NOMO-1 treated with dmso at 0.1 percent for 144 hours (cell line): Measurements from ENCODE around the gene CNBP.
"Not testable (repeated sequence)": the region's sequence is repeated elsewhere in the genome, so short reads cannot be mapped to it uniquely, and the experiment has no call there.

Source experiments
- DNase-seq: peaks from one replicate; lab custom pipeline; 2025; ENCODE audit not compliant: unreplicated experiment; lab: John Stamatoyannopoulos, UW

The CNBP gene

GRCh38 chr3:129185783-129186182, 2.1 kb upstream of the CNBP start:
- no peak for DNase-seq

DNA sequence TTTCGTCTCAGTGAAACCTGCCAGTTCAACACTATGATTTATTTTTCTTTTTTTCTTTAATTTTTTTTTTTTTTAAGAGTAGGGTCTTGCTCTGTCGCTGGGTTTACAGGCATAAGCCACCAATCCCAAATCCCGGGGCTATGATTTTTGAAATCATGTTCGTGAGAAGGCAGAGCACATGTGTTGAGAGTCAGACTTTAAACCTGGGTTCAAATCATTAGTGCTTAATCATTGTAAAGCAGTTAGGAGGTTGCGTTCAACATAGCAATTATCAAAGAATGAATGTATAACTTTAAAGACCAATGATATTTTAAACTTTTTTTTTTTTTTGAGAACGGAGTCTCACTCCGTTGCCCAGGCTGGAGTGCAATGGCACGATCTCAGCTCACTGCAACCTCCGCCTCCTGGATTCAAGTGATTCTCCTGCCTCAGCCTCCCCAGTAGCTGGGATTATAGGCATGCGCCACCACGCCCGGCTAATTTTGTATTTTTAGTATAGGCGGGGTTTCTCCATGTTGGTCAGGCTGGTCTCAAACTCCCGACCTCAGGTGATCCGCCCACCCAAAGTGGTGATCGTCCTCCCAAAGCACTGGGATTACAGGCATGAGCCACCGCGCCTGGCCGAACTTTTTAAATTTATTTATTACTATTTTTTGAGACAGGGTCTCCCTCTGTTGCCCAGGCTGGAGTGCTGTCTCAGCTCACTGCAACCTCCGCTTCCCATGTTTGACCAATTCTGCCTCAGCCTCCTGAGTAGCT, 1.3 kb upstream of the CNBP start:
- not testable (repeated sequence) for DNase-seq

GRCh38 chr3:129184396-129184657, 631 bp upstream of the CNBP start:
- DNase-seq: no peak

GRCh38 chr3:129182390-129183185, 1.1 kb downstream of the CNBP start:
- no peak for DNase-seq

GRCh38 chr3:129181819-129182218, 1.9 kb downstream of the CNBP start:
- no peak for DNase-seq

DNA sequence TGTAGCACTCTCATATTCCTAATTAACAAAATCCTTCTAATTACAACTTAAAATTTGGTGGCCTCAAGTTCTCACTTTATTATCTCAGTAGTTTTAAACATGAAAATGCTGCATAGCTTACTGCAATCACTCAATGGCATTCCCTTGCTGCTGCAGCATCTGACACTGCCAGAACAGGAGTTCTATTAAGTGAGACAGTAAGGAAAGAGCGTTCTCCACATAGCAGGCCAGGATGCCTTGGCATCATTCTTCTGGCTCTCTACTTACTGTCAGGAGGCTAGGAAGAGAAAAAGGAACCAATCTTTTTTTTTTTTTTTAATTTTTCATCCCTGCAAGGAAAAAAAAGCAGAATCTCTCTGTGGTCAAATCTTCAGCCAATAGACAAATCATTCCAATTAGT, 3.2 kb downstream of the CNBP start:
- DNase-seq: no peak

DNA sequence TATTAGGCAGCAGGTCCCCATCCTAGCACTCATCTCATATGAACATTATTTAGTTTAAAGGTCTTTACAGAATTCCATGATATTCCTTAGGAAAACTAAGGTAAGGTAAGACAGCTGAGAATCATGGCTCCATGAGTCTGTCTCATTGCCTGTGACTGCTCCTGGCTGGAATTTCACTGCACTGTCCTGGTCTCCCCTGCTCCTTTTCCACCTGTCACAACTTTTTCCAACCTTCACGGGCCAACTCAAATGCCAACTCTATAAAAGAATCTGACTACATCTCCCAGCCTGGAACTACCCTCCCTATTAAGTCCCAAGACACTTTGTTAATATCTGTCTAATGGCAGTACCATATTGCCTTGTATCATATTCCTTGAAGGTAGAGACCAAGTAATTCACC, 7.6 kb downstream of the CNBP start:
- no peak for DNase-seq

DNA sequence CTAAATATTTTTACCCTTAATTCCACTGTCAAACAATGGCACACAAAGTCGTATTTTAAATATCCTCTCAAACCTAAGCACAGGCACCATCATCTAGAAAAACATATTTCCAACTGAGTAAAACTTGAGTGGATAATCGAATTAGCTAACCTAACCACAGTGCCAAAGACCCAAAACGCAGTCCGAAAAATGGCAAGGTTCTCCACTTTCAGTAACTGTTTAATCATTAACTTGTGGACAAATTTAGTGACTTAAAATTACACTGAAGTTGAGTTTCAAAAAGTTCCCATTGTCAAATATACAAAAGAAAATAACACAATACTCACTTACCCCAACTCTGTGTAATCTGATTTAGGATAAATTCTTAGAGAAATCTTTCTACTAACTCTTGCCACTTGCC, 10.0 kb downstream of the CNBP start:
- DNase-seq: no peak

DNA sequence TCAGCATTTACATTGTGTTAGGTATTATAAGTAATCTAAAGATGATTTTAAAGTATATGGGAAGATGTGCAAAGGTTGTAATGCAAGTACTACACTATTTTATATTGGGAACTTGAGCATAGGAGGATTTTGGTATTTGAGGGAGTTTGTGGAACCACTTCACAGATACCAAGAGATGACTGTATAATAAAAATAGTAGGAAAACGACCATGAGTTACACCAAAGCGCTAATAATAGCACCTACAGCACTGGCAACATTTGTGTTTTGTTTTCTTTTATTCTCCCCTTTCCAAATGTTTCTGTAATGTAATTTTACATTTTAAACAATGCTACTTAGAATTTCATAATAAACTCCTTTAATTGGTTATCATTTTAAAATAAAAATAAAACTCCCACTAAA, 10.5 kb downstream of the CNBP start:
- no peak for DNase-seq

DNA sequence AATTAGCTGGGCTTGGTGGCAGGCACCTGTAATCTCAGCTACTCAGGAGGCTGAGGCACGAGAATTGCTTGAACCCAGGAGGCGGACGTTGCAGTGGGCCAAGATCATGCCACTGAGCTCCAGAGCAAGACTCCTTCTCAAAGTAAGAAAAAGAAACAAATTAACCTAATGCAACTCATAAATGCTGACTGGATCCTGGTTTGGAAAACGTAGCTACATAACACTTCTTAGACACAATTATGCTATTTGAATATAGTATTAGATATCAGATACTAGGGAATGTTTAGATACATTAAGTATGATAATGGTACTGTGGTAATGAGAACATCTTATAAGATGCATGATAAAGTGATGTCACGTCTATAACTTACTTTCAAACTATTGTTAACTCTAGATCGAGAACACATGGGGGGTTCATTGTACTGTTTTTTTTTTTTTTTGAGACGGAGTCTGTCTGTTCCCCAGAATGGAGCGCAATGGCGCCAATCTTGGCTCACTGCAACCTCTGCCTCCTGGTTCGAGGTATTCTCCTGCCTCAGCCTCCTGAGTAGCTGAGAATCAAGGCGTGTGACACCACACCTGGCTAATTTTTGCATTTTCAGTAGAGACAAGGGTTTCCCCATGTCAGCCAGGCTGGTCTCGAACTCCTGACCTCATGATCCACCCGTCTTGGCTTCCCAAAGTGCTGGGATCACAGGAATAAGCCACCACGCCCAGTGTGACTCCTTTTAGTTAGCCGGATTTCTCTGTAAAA, 16.9 kb downstream of the CNBP start:
- DNase-seq: no peak

DNA sequence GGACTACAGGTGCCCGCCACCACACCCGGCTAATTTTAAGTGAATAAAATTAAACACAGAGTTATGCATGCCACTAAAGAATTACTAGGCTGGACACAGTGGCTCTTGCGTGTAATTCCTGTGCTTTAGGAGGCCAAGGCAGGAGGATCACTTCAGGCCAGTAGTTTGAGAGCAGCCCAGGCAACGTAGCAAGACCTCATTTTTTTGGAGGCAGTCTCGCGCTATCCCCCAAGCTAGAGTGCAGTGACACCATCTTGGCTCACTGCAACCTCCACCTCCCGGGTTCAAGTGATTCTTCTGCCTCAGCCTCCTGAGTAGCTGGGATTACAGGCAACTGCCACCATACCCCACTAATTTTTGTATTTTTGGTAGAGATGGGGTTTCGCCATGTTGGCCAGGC, 18.1 kb downstream of the CNBP start:
- DNase-seq: not testable (repeated sequence)

DNA sequence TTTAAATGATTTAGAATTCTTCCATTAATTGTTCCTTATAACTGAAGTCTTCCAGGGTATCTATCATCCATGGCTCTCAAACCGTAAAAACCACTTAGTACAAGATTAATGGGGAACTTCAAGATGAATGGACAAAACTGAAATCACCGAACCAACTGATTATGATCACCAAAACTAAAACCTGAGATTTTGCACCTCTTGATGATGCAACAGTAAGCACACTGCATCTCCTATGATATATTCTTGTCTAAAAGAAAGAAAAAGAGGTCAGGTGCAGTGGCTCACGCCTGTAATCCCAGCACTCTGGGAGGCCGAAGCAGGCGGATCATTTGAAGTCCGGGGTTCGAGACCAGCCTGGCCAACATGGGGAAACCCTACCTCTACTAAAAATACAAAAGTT, 19.2 kb downstream of the CNBP start:
- no peak for DNase-seq

- no peak for DNase-seq
Measured at GRCh38 chr3:129162729-129163579, 20.7 kb downstream of the CNBP start.

DNA sequence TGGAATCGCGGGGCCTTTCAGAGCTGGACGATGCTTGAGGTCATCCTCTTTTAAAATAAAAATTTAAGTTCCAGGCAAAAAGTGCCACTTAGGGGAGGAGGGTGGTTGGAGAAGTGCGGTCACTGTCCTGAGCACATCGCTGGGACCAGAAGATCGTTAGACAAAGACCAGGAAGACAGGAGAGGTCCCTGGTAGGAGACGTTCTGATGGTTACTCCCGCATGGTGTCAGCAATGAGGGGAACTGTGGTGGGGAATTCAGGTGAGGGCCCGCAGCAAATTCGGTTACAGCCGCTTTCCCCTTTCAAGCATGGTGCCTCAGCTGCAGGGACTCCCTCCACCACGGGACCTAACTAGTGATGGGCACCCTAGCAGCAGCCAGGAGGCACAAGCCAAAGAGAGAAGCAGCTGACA, 21.8 kb downstream of the CNBP start:
- no peak for DNase-seq

- peak; percentile 99 for DNase-seq
Measured at GRCh38 chr3:129160891-129161859, 22.5 kb downstream of the CNBP start, which contains the start of gene ISY1. ISY1 (minus strand) TSS chr3:129161063; CDS start chr3:129160975, 88 bp downstream.

DNA sequence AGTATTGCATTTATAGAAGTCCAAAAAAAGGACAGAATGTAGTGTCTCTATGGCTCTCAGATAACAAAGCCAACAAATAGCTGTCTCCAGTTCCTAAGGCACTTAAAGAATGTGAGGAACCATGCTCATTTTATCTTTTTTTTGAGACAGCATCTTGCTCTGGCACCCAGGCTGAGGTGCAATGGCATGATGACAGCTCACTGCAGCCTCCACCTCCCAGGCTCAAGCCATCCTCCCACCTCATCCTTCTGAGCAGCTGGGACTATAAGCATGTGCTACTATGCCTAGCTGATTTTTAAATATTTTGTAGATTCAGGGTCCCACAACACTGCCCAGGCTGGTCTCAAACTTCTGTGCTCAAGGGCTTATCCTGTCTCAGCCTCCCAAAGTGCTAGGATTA, 38.9 kb downstream of the CNBP start:
- no peak for DNase-seq

GRCh38 chr3:129141011-129141410, 42.7 kb downstream of the CNBP start:
- DNase-seq: not testable (repeated sequence)

DNA sequence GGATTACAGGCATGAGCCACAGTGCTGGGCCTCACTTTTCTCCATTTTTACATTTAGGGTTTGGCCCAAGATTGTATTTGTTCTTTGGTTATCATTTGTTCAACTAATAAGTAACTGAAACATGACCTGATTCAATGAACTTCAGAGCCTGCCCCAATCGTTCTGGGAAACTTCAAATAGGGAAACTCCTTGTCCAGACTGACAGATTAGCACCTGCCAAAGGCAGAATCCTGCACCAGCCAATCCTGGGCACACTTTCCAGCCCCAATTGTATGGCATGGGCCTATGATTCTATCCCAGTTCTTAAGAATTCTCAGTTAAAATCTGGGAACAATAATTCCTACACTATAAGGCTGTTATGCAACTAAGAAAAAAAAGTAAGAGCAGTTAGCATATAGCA, 43.8 kb downstream of the CNBP start:
- no peak for DNase-seq

DNA sequence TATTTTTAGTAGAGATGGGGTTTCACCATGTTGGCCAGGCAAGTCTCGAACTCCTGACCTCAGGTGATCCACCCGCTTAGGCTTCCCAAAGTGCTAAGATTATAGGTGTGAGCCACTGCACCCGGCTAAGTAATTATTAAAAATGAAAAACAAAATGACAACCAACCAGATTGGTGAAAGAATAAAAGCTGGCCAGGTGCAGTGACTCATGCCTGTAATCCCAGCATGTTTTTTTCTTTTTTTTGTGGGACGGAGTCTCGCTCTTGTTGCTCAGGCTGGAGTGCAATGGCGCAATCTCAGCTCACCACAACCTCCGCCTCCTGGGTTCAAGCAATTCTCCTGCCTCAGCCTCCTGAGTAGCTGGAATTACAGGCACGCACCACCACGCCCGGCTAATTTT, 47.4 kb downstream of the CNBP start:
- DNase-seq: not testable (repeated sequence)
